ENCODE measurements around the gene WDFY4.

Gene WDFY4

DNA sequence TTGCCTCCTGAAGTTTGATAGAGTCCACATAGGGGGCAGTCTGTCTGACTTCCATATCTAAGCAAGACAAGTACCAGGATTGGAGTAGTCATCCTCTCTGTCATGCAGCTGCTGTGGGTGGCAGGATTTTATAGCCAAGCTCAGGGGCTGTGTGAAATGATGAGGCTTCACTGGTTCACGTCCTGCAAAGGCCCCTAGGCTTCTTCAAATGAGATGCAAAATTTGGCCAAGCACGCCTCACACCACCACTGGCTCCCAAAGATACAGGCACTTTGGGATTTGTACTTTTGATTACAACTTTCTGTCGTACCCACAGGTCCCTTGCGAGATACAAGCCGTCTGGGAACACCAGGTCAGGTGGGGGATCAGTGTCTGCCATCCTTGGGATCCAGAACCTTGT lies 67.1 kb downstream of the WDFY4 start:
- no peak for DNase-seq

- DNase-seq: no peak
Observed at GRCh38 chr10:48758411-48758810, 73.7 kb downstream of the WDFY4 start.

DNA sequence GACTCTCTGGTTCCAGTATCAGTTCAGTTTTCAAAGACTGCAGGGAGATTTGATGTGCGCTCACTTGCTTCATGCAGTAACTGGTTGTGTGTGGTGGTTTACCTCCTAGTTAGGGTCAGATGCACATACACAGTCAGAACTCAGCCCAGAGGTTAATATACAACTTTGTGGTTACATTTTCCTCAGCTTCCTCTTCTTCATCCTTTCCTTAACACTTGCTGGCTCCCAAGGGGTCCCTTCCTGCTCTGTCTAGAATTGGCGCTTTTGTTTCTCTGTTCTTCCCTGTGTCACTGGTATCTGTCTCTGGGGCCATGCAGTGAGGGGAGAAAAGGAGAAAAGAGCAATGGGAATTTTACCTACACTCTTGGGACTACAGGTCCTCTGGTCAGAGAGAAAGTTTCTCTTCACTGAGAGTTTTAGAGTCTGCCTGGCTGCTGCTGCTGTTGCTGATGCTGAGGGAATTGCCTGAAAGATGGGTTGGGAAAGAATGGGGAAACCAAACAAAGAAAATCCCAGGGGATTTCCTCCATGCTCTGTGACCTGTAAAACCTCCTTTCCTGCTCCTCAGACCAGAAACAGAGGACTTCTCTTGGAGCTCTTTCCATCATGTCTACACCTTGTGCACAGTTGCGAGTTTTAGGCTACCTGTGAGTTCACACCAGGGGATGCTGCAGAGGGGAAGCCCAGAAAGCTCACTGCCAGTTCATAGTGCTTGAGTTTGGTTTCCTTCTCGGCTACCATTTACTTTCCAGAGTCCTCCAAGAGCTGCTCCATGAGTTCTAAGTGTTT lies 74.6 kb downstream of the WDFY4 start:
- DNase-seq: no peak

DNA sequence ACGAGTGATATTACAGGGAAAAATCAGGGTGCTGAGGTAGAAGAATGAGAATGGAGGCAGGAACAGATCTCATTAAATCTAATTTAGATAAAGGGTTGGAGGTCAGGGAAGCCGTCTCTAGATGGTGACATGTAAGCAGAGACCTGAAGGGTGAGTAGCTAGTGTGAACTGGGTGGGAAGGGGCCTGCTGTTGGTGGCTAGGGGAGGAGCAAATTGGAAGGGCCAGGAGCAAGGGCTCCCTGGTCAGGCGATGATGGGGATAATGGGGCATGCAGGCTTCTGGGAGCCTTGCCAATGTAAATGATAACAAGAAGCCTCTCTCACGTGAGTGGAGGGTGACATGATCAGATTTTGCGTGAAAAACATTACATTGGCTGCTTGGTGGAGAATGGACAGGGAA lies 76.3 kb downstream of the WDFY4 start:
- DNase-seq: no peak

GRCh38 chr10:48762064-48763042 lies 77.7 kb downstream of the WDFY4 start:
- DNase-seq: no peak

DNA sequence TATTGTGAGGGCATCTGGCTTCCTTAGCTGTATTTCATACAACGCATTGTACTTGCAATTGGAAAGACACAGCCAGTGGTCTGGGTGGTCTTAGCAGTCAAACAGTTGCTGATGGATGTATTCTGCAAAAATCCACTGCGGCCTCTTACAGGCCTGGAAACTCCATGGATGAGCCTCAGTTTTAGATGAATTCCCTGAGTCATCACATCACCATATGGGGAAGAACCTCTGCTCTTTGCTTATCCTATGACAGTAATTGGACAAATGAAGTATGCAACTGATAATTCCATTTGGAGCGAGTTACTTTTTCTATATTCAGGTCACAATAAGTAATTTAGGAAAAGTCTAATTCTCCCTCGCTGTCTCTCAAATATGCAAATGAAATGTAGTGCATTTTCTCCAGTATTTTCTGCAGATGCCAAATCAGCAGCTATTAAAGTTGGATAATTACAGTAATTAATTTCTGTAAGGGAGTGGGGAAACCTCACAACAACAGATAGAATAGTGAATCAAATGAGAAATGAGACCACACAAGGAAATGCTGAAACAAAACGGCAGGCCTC lies 78.8 kb downstream of the WDFY4 start:
- DNase-seq: no peak

GRCh38 chr10:48764486-48764885 lies 79.8 kb downstream of the WDFY4 start:
- no peak for DNase-seq

- no peak for DNase-seq
Observed at GRCh38 chr10:48765039-48765438, 80.4 kb downstream of the WDFY4 start.

GRCh38 chr10:48765527-48765926 lies 80.9 kb downstream of the WDFY4 start:
- no peak for DNase-seq

- DNase-seq: no peak
Observed at GRCh38 chr10:48767373-48768143, 82.9 kb downstream of the WDFY4 start.

DNA sequence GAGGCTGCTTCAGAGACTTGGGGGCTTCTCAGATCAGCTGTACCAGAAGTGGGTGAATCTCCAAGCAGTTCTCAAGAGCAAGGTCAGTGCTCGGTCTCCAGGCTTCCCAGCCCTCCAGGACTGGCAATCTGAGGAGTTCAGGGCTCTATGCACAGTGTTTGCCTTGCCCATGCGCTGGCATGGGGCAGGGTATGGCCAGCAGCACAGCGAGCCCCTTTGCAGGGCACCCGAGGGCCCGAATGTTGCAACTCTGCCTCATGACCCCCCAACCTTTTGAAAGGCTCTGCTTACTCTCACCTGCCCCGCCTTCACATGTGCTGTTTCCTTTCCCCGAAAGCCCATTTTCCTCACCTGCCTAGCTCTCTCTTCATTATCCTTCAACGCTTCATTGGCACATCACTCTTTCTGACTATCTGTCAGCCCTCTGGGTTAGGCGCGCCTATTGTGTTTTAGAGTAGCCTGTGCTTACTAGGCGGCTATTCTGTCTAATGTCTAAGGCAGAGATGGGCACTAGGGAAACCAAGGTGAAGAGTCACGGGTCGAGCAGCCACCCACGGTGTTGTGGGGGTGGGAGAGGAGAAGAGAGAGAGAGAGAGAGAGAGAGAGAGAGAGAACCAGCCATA lies 83.6 kb downstream of the WDFY4 start:
- no peak for DNase-seq

- DNase-seq: no peak
Observed at GRCh38 chr10:48768926-48769325, 84.3 kb downstream of the WDFY4 start.

DNA sequence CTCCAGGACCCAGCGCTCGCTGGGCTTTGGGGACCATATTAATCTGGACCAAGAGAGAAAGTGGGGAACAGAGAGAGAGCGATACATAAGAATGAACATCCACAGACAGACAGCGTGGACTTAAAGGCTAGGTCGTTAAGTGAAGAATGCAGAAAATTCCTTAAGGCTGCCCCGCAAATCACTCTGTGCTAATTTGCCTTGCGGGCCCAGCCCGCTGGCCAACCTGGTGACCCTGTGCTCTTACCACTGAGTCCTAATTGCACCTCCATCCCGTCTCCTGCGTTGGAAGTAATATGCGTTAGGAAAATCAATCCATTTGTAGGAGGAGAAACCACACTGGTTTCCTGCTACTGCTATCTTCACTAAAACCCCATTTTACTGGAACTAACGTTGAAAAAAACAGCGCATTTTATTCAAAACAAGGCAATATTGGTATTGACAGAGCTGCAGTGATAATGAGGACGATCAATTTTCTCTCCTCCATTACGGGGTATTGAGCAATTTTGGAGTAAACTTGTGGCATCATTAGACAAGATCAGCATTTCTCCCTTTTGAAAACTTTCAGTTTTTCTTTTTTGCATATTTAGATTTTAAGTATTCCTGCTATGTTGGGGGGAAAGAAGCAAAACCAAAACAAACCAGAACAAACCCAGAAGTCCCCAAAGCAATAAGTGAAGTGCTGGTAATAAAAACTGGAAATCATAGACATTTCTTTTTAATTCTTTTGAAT lies 85.2 kb downstream of the WDFY4 start:
- no peak for DNase-seq

GRCh38 chr10:48770561-48771089 lies 86.0 kb downstream of the WDFY4 start:
- no peak for DNase-seq

- DNase-seq: no peak
Observed at GRCh38 chr10:48771234-48771633, 86.6 kb downstream of the WDFY4 start.

GRCh38 chr10:48772059-48772458 lies 87.4 kb downstream of the WDFY4 start:
- DNase-seq: no peak

- no peak for DNase-seq
Observed at GRCh38 chr10:48773580-48773979, 88.9 kb downstream of the WDFY4 start.

- DNase-seq: no peak
Observed at GRCh38 chr10:48774416-48775205, 89.9 kb downstream of the WDFY4 start.

GRCh38 chr10:48775206-48775517 lies 90.5 kb downstream of the WDFY4 start:
- no peak for DNase-seq

DNA sequence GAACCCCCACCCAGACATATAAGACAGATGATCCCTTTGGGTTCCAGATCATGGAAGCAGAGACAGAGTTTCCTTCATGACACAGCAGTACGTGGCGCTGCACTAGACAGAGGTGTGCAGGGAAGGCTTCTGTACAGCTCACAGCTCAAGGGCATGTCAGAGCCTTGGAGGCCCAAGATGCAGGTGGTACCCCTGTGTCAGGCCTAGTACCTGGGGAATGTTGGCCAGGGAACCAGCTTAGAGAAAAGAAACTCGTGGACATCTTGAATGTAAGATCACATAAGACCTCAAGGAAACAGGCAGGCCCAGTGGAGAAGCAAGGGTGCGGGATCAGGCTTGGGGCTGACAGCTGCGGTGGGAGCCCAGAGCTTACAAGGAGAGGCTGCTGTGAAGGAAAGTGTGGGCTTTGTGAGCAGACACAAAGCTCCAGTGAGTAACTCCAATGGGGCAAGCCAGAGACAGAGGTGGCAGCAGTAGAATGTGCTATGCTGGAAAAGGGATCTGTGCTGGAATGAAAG lies 91.4 kb downstream of the WDFY4 start:
- no peak for DNase-seq

All from CD4-positive, alpha-beta T cell treated with Interleukin-12 subunit alpha and Interleukin-12 subunit beta, for 1 hour (primary cell).